ENCODE measurements around the gene CTXN1.

The CTXN1 gene

GRCh38 chr19:7924241-7924640, 1.7 kb downstream of the CTXN1 start:
- TF ChIP-seq CTCF (IDR thresholded peaks at IDR 0.05; ENCODE audit: low read depth, low read length, missing control alignments), result no peak
- no peak for DNase-seq (ENCODE audit: extremely low read depth, low read depth)
- no peak overlapping the region for H3K4me3 ChIP-seq (replicated peaks; ENCODE audit: low read depth, low read length)

GRCh38 chr19:7923295-7924191, 2.4 kb downstream of the CTXN1 start:
- H3K4me3 ChIP-seq (replicated peaks; ENCODE audit: low read depth, low read length), result no peak overlapping the region
- no peak for TF ChIP-seq CTCF (IDR thresholded peaks at IDR 0.05; ENCODE audit: low read depth, low read length, missing control alignments)
- no peak for DNase-seq (ENCODE audit: extremely low read depth, low read depth)

- DNase-seq (ENCODE audit: extremely low read depth, low read depth), result no peak
- TF ChIP-seq CTCF (IDR thresholded peaks at IDR 0.05; ENCODE audit: low read depth, low read length, missing control alignments), result no peak
- H3K4me3 ChIP-seq (replicated peaks; ENCODE audit: low read depth, low read length), result no peak overlapping the region
Observed at GRCh38 chr19:7922836-7923195, 3.1 kb downstream of the CTXN1 start.

GRCh38 chr19:7921967-7922835, 3.7 kb downstream of the CTXN1 start:
- no peak overlapping the region for H3K4me3 ChIP-seq (replicated peaks; ENCODE audit: low read depth, low read length)
- TF ChIP-seq CTCF (IDR thresholded peaks at IDR 0.05; ENCODE audit: low read depth, low read length, missing control alignments), result no peak
- DNase-seq (ENCODE audit: extremely low read depth, low read depth), result no peak

GRCh38 chr19:7921302-7921966, 4.5 kb downstream of the CTXN1 start:
- no peak for TF ChIP-seq CTCF (IDR thresholded peaks at IDR 0.05; ENCODE audit: low read depth, low read length, missing control alignments)
- H3K4me3 ChIP-seq (replicated peaks; ENCODE audit: low read depth, low read length), result peak overlapping the region; percentile 42
- no peak for DNase-seq (ENCODE audit: extremely low read depth, low read depth)

GRCh38 chr19:7920519-7921301, 5.2 kb downstream of the CTXN1 start:
- peak overlapping the region; percentile 56 for H3K4me3 ChIP-seq (replicated peaks; ENCODE audit: low read depth, low read length)
- TF ChIP-seq CTCF (IDR thresholded peaks at IDR 0.05; ENCODE audit: low read depth, low read length, missing control alignments), result no peak
- DNase-seq (ENCODE audit: extremely low read depth, low read depth), result peak; percentile 70

Measured in HFF-Myc (cell line).